ENCODE data around the gene FRMD3.

GRCh38 chr9:83382421-83382820, 155.8 kb downstream of the FRMD3 start:
- TF ChIP-seq EP300 (IDR thresholded peaks at IDR 0.05) (no peak), CTCF (IDR thresholded peaks at IDR 0.05) (no peak), POLR2A (IDR thresholded peaks at IDR 0.05) (no peak)
